Keratinocyte (primary cell): ENCODE measurements around the gene TUBB4B. TPM values are rescaled to one million over a fixed set of nuclear protein-coding genes. Genes with fewer than 3 reads are reported as not detected.

Experiments
- DNase-seq: peaks from one replicate; pipeline ENCODE4 v3.0.0-alpha.2; 2011; ENCODE audit warnings: low read depth, missing footprints, low spot score
- FAIRE-seq: peaks from 2 replicates; lab custom pipeline; 2011; peaks lifted over from hg19 to GRCh38; lab: Jason Lieb, UNC
- H2AFZ ChIP-seq: 2 replicates; pipeline ENCODE4 v1.6.0; 2012; ENCODE audit warnings: low read length, control low read depth, inconsistent platforms; ENCODE audit not compliant: control insufficient read depth
- H3K27ac ChIP-seq: 2 replicates; pipeline ENCODE4 v1.5.1; 2011; ENCODE audit warnings: low read length; ENCODE audit not compliant: control insufficient read depth, insufficient read depth
- H3K27me3 ChIP-seq: 3 replicates; pipeline ENCODE4 v1.6.0; 2011; ENCODE audit warnings: low read length; ENCODE audit not compliant: control insufficient read depth, insufficient read depth; ENCODE audit errors: extremely low read depth
- H3K36me3 ChIP-seq, 2 experiments: 2 replicates in 1 of 2; 3 replicates in 1 of 2; pipeline ENCODE4 v1.5.1; 2011; ENCODE audit warnings: low read length in 2 of 2, mild to moderate bottlenecking in 1 of 2; ENCODE audit not compliant: control insufficient read depth in 2 of 2, insufficient read depth in 2 of 2; ENCODE audit errors: extremely low read depth in 1 of 2
- H3K4me1 ChIP-seq: 3 replicates; pipeline ENCODE4 v1.5.1; 2011; ENCODE audit warnings: low read length; ENCODE audit not compliant: control insufficient read depth, insufficient read depth; ENCODE audit errors: extremely low read depth
- H3K4me2 ChIP-seq: 3 replicates; pipeline ENCODE4 v1.6.0; 2011; ENCODE audit warnings: low read depth, low read length; ENCODE audit not compliant: control insufficient read depth, insufficient read depth; ENCODE audit errors: extremely low read depth
- H3K4me3 ChIP-seq, 3 experiments: fragments of 200-600 bp in 1 of 3; sonication (generic) in 1 of 3; 2 replicates in 2 of 3; 3 replicates in 1 of 3; pipeline ENCODE4 v1.5.1; 2011 to 2016; ENCODE audit warnings: low read length in 3 of 3, mild to moderate bottlenecking in 3 of 3, control low read depth in 2 of 3, inconsistent platforms in 1 of 3, low read depth in 1 of 3, mixed read lengths in 1 of 3, mixed run types in 1 of 3, moderate library complexity in 1 of 3; ENCODE audit not compliant: control insufficient read depth in 2 of 3, insufficient read depth in 2 of 3; ENCODE audit errors: extremely low read depth in 1 of 3
- H3K79me2 ChIP-seq: 2 replicates; pipeline ENCODE4 v1.6.0; 2012; ENCODE audit warnings: low read length; ENCODE audit not compliant: control insufficient read depth, insufficient read depth
- H3K9ac ChIP-seq: 3 replicates; pipeline ENCODE4 v1.6.0; 2011; ENCODE audit warnings: low read length; ENCODE audit not compliant: control insufficient read depth, insufficient read depth; ENCODE audit errors: extremely low read depth
- H3K9me1 ChIP-seq: 3 replicates; pipeline ENCODE4 v1.6.0; 2011; ENCODE audit warnings: low read length; ENCODE audit not compliant: control insufficient read depth, insufficient read depth; ENCODE audit errors: extremely low read depth
- H3K9me3 ChIP-seq: 2 replicates; pipeline ENCODE4 v1.5.1; 2012; ENCODE audit warnings: low read depth, low read length; ENCODE audit not compliant: control insufficient read depth
- H4K20me1 ChIP-seq: 3 replicates; pipeline ENCODE4 v1.6.0; 2011; ENCODE audit warnings: low read length; ENCODE audit not compliant: control insufficient read depth, insufficient read depth; ENCODE audit errors: extremely low read depth
- EZH2 ChIP-seq: IDR thresholded peaks from one replicate; pipeline ENCODE4 v1.6.1; 2012; ENCODE audit warnings: inconsistent platforms, mild to moderate bottlenecking, low read length, moderate library complexity
- dilution Hi-C: fragments of 300-500 bp; cut with MboI; formaldehyde crosslinking; loops from one replicate; pipeline ENCODE4 v1.7.0; 2020; ENCODE audit warnings: low sequenced_read_pairs; ENCODE audit not compliant: extremely low pct_ligation_motif_present
- polyA plus RNA-seq, 5 experiments: library from polyadenylated mRNA; depleted of rRNA in 3 of 5; stranded (reverse) in 3 of 5; stranded (forward) in 1 of 5; unstranded in 1 of 5; fragments of >200 nt; gene quantifications; 1 replicate in 1 of 5; 2 replicates in 3 of 5; 3 replicates in 1 of 5; pipeline versions ENCODE4 v1.2.1 to v1.2.3, GENCODE V29; 2011 to 2012; ENCODE audit warnings: missing spikeins in 2 of 5, low read depth in 1 of 5, low replicate concordance in 1 of 5
- TF ChIP-seq, protein P1 (sequence below), 3 experiments: IDR thresholded peaks in 1 of 3; conservative IDR thresholded peaks in 1 of 3; optimal IDR thresholded peaks in 1 of 3; 2 replicates in 2 of 3; 3 replicates in 1 of 3; pipeline versions ENCODE3 to v1.5.1; 2011; ENCODE audit warnings: low read length in 3 of 3, mild to moderate bottlenecking in 3 of 3, moderate library complexity in 2 of 3, control low read depth in 1 of 3, inconsistent platforms in 1 of 3; ENCODE audit not compliant: insufficient read depth in 2 of 3; ENCODE audit errors: extremely low read depth in 1 of 3

TUBB4B gene
- polyA plus RNA-seq, 1 donor (not counting 4 experiments of a cell fraction or from before 2014, with no cell fraction given), result 440 TPM

GRCh38 chr9:137206602-137207001, 34.5 kb upstream of the TUBB4B start:
- Histone ChIP-seq H3K4me2 (peak overlapping the region; percentile 100), H4K20me1 (no peaks in the 10 kb centered on the region), H3K4me3 (peak overlapping the region; percentile 93 to 97 (median 96)), H3K79me2 (peaks cover 51% of the 10 kb centered on the region), H3K9me3 (no peaks in the 10 kb centered on the region), H3K9me1 (no peaks in the 10 kb centered on the region), H3K36me3 (peaks cover 5 to 11% of the 10 kb centered on the region in 2 experiments), H2AFZ (no peak overlapping the region), H3K27me3 (no peaks in the 10 kb centered on the region), H3K27ac (peak overlapping the region; percentile 83), H3K4me1 (peaks cover 24% of the 10 kb centered on the region), H3K9ac (peak overlapping the region; percentile 93)
- TF ChIP-seq, protein P1, sequence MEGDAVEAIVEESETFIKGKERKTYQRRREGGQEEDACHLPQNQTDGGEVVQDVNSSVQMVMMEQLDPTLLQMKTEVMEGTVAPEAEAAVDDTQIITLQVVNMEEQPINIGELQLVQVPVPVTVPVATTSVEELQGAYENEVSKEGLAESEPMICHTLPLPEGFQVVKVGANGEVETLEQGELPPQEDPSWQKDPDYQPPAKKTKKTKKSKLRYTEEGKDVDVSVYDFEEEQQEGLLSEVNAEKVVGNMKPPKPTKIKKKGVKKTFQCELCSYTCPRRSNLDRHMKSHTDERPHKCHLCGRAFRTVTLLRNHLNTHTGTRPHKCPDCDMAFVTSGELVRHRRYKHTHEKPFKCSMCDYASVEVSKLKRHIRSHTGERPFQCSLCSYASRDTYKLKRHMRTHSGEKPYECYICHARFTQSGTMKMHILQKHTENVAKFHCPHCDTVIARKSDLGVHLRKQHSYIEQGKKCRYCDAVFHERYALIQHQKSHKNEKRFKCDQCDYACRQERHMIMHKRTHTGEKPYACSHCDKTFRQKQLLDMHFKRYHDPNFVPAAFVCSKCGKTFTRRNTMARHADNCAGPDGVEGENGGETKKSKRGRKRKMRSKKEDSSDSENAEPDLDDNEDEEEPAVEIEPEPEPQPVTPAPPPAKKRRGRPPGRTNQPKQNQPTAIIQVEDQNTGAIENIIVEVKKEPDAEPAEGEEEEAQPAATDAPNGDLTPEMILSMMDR (optimal IDR thresholded peaks at IDR 0.05 in 1 of 3, IDR thresholded peaks at IDR 0.05 in 1 of 3, conservative IDR thresholded peaks at IDR 0.05 in 1 of 3; ENCODE audit: extremely low read depth in 1 of 3, insufficient read depth in 2 of 3, low read length in 3 of 3), result no peak
- TF ChIP-seq EZH2, result no peak
- no peak for FAIRE-seq
- dilution Hi-C loops, result no loop called here
- no peak for DNase-seq

- H3K36me3 ChIP-seq, result peaks cover 8 to 28% of the 10 kb centered on the region in 2 experiments
- DNase-seq (no peak), FAIRE-seq (no peak)
- H3K9me3 ChIP-seq, result no peaks in the 10 kb centered on the region
- no peak overlapping the region for H3K4me2 ChIP-seq
- no peak for TF ChIP-seq EZH2
- TF ChIP-seq, protein P1 (optimal IDR thresholded peaks at IDR 0.05 in 1 of 3, IDR thresholded peaks at IDR 0.05 in 1 of 3, conservative IDR thresholded peaks at IDR 0.05 in 1 of 3; ENCODE audit: extremely low read depth in 1 of 3, insufficient read depth in 2 of 3, low read length in 3 of 3), result no peak
- no peak overlapping the region for H3K27ac ChIP-seq
- peaks cover 10% of the 10 kb centered on the region for H3K79me2 ChIP-seq
- no peak overlapping the region for H3K9ac ChIP-seq
- no peak overlapping the region for H3K4me3 ChIP-seq
- dilution Hi-C loops, result no loop called here
- peaks cover 5% of the 10 kb centered on the region for H3K4me1 ChIP-seq
- no peaks in the 10 kb centered on the region for H3K27me3 ChIP-seq
- H4K20me1 ChIP-seq, result no peaks in the 10 kb centered on the region
- H3K9me1 ChIP-seq, result no peaks in the 10 kb centered on the region
- no peak overlapping the region for H2AFZ ChIP-seq
Measured at GRCh38 chr9:137211532-137211931, 29.6 kb upstream of the TUBB4B start.
